Smooth muscle cell (in vitro differentiated cells): Measurements from ENCODE around the gene ALKBH1. TPM values are rescaled to one million over a fixed set of nuclear protein-coding genes. Genes with fewer than 3 reads are reported as not detected.
A peak's percentile ranks its signal among the peaks of the same experiment; 100 is the strongest.

Source experiments
- DNase-seq: peaks from one replicate; lab custom pipeline; 2025; ENCODE audit not compliant: unreplicated experiment; lab: John Stamatoyannopoulos, UW
- H2AFZ ChIP-seq: fragments of 200-600 bp; sonication (generic); 2 replicates; pipeline ENCODE4 v1.6.0; 2016; ENCODE audit warnings: antibody characterized with exemption, low read depth, mild to moderate bottlenecking
- H3F3A ChIP-seq: fragments of 200-600 bp; sonication (generic); 2 replicates; pipeline ENCODE4 v1.6.0; 2017; ENCODE audit warnings: antibody characterized with exemption, low read depth
- H3K27ac ChIP-seq: fragments of 200-600 bp; sonication (generic); 2 replicates; pipeline ENCODE4 v1.5.1; 2016; ENCODE audit warnings: low read depth, mild to moderate bottlenecking
- H3K27me3 ChIP-seq: fragments of 200-600 bp; sonication (generic); 2 replicates; pipeline ENCODE4 v1.6.1; 2016; ENCODE audit warnings: low read depth, mild to moderate bottlenecking
- H3K36me3 ChIP-seq: fragments of 200-600 bp; sonication (generic); 2 replicates; pipeline ENCODE4 v1.5.1; 2016; ENCODE audit warnings: low read depth
- H3K4me1 ChIP-seq: fragments of 200-600 bp; sonication (generic); 2 replicates; pipeline ENCODE4 v1.5.1; 2016; ENCODE audit warnings: low read depth
- H3K4me2 ChIP-seq: fragments of 200-600 bp; sonication (generic); 2 replicates; pipeline ENCODE4 v1.6.0; 2016; ENCODE audit warnings: mild to moderate bottlenecking
- H3K4me3 ChIP-seq: fragments of 200-600 bp; sonication (generic); 2 replicates; pipeline ENCODE4 v1.5.1; 2016; ENCODE audit warnings: mild to moderate bottlenecking
- H3K79me2 ChIP-seq: fragments of 200-600 bp; sonication (generic); 2 replicates; pipeline ENCODE4 v1.6.0; 2016; ENCODE audit warnings: low read depth, mild to moderate bottlenecking
- H3K9ac ChIP-seq: fragments of 200-600 bp; sonication (generic); 2 replicates; pipeline ENCODE4 v1.6.0; 2016; ENCODE audit warnings: low read depth
- H3K9me3 ChIP-seq: fragments of 200-600 bp; sonication (generic); replicated peaks from 2 replicates; pipeline ENCODE4 v1.5.1; 2016; ENCODE audit warnings: low read depth
- H4K20me1 ChIP-seq: fragments of 200-600 bp; sonication (generic); 2 replicates; pipeline ENCODE4 v1.6.0; 2016; ENCODE audit warnings: low read depth
- CTCF ChIP-seq: fragments of 200-600 bp; sonication (generic); IDR thresholded peaks from 2 replicates; pipeline ENCODE4 v1.5.1; 2017; ENCODE audit warnings: borderline replicate concordance, mild to moderate bottlenecking, antibody characterized with exemption; ENCODE audit not compliant: insufficient read depth, poor library complexity, severe bottlenecking
- WGBS: methylation state at CpG from one replicate; pipeline ENCODE4 v1.1.7; 2016; ENCODE audit warnings: low lambda C conversion rate; 5-methylcytosine and 5-hydroxymethylcytosine counted together
- polyA plus RNA-seq: library from polyadenylated mRNA; unstranded; fragments of >200 nt; fragmentation: Nextera tagmentation; extraction: Ambion mirVana; gene quantifications from 2 replicates; pipeline ENCODE4 v1.2.1, GENCODE V29; 2016
- total RNA-seq: library from RNA; depleted of rRNA; stranded (reverse); fragments of >200 nt; gene quantifications from 2 replicates; pipeline ENCODE4 v1.2.3, GENCODE V29; 2014

The ALKBH1 gene
- total and polyA plus RNA-seq, 2 experiments from 2014 or later, result 11.3 to 15.0 TPM

- no peak for TF ChIP-seq CTCF
- H3K4me2 ChIP-seq, result peak overlapping the region; percentile 20
- H3K4me1 ChIP-seq, result no peaks in the 10 kb centered on the region
- no peak overlapping the region for H2AFZ ChIP-seq
- WGBS, result 96% methylated on average over 7 of the region's 7 CpGs
- H3K9me3 ChIP-seq, result no peaks in the 10 kb centered on the region
- no peaks in the 10 kb centered on the region for H3K36me3 ChIP-seq
- H3K9ac ChIP-seq, result no peak overlapping the region
- H3F3A ChIP-seq, result no peaks in the 10 kb centered on the region
- H3K27ac ChIP-seq, result peak overlapping the region; percentile 52
- H3K79me2 ChIP-seq, result no peaks in the 10 kb centered on the region
- H3K27me3 ChIP-seq, result no peaks in the 10 kb centered on the region
- H4K20me1 ChIP-seq, result no peaks in the 10 kb centered on the region
- DNase-seq, result no peak
- H3K4me3 ChIP-seq, result no peak overlapping the region
Observed at GRCh38 chr14:77681196-77682157, 26.3 kb downstream of the ALKBH1 start.

- H3F3A ChIP-seq, result no peaks in the 10 kb centered on the region
- WGBS, result over 99% methylated on average over 8 of the region's 8 CpGs
- H3K9ac ChIP-seq, result no peak overlapping the region
- no peaks in the 10 kb centered on the region for H3K4me1 ChIP-seq
- H3K4me3 ChIP-seq, result no peak overlapping the region
- H3K79me2 ChIP-seq, result no peaks in the 10 kb centered on the region
- no peak for TF ChIP-seq CTCF
- DNase-seq, result no peak
- H3K9me3 ChIP-seq, result no peaks in the 10 kb centered on the region
- no peak overlapping the region for H2AFZ ChIP-seq
- H3K4me2 ChIP-seq, result no peak overlapping the region
- H3K27ac ChIP-seq, result no peak overlapping the region
- H4K20me1 ChIP-seq, result no peaks in the 10 kb centered on the region
- H3K36me3 ChIP-seq, result peaks cover 5% of the 10 kb centered on the region
- H3K27me3 ChIP-seq, result no peaks in the 10 kb centered on the region
Observed at GRCh38 chr14:77674931-77675330, 32.9 kb downstream of the ALKBH1 start.

- H3K27ac ChIP-seq, result peak overlapping the region; percentile 11
- H3K79me2 ChIP-seq, result no peaks in the 10 kb centered on the region
- H3F3A ChIP-seq, result no peaks in the 10 kb centered on the region
- no peaks in the 10 kb centered on the region for H3K27me3 ChIP-seq
- TF ChIP-seq CTCF, result no peak
- no peaks in the 10 kb centered on the region for H3K4me1 ChIP-seq
- no peak overlapping the region for H3K9ac ChIP-seq
- H4K20me1 ChIP-seq, result no peaks in the 10 kb centered on the region
- H3K9me3 ChIP-seq, result no peaks in the 10 kb centered on the region
- H2AFZ ChIP-seq, result no peak overlapping the region
- no peak overlapping the region for H3K4me2 ChIP-seq
- peaks cover 5% of the 10 kb centered on the region for H3K36me3 ChIP-seq
- no peak overlapping the region for H3K4me3 ChIP-seq
- no peak for DNase-seq
Observed at GRCh38 chr14:77673193-77673592, 34.6 kb downstream of the ALKBH1 start.

- Histone ChIP-seq H4K20me1 (no peaks in the 10 kb centered on the region), H3K4me1 (peaks cover 1% of the 10 kb centered on the region), H3K9ac (no peak overlapping the region)
Observed at GRCh38 chr14:77667331-77667730, 40.5 kb downstream of the ALKBH1 start.

More at GRCh38 chr14:77667331-77667730, 40.5 kb downstream of the ALKBH1 start:
- Histone ChIP-seq H3K4me2 (no peak overlapping the region), H3K79me2 (no peaks in the 10 kb centered on the region), H3F3A (no peaks in the 10 kb centered on the region), H3K27ac (no peak overlapping the region), H3K9me3 (no peaks in the 10 kb centered on the region), H3K27me3 (no peaks in the 10 kb centered on the region), H2AFZ (no peak overlapping the region), H3K36me3 (no peaks in the 10 kb centered on the region), H3K4me3 (no peak overlapping the region)
- DNase-seq, result no peak
- no peak for TF ChIP-seq CTCF
